GM18517 (cell line): ENCODE results near the gene COL18A1.

Source experiments
- ATAC-seq: cut with Tn5 transposase; IDR thresholded peaks from one replicate; pipeline ENCODE4 v1.9.1; 2021; ENCODE audit warnings: mild to moderate bottlenecking, moderate library complexity; ENCODE audit not compliant: unreplicated experiment

The COL18A1 gene

GRCh38 chr21:45381865-45382696 lies 22.9 kb upstream of the COL18A1 start:
- ATAC-seq: no peak

- no peak for ATAC-seq
These were observed 22.3 kb upstream of the COL18A1 start for GRCh38 chr21:45382697-45382997.

- no peak for ATAC-seq
These were observed 21.8 kb upstream of the COL18A1 start for GRCh38 chr21:45383111-45383614.

GRCh38 chr21:45383615-45384201 lies 21.3 kb upstream of the COL18A1 start:
- ATAC-seq: no peak

GRCh38 chr21:45384656-45385548 lies 20.1 kb upstream of the COL18A1 start:
- ATAC-seq: no peak

- ATAC-seq: no peak
These were observed 19.4 kb upstream of the COL18A1 start for GRCh38 chr21:45385549-45386050.

- ATAC-seq: no peak
These were observed 18.6 kb upstream of the COL18A1 start for GRCh38 chr21:45386336-45386727.

- ATAC-seq: no peak
These were observed 18.1 kb upstream of the COL18A1 start for GRCh38 chr21:45386728-45387371.

- no peak for ATAC-seq
These were observed 17.5 kb upstream of the COL18A1 start for GRCh38 chr21:45387506-45387905.

- no peak for ATAC-seq
These were observed 16.9 kb upstream of the COL18A1 start for GRCh38 chr21:45388011-45388521.

- no peak for ATAC-seq
These were observed 16.2 kb upstream of the COL18A1 start for GRCh38 chr21:45388611-45389296.

- ATAC-seq: no peak
These were observed 14.7 kb upstream of the COL18A1 start for GRCh38 chr21:45390121-45390751.

GRCh38 chr21:45390831-45391742 lies 13.9 kb upstream of the COL18A1 start:
- no peak for ATAC-seq

- no peak for ATAC-seq
These were observed 13.0 kb upstream of the COL18A1 start for GRCh38 chr21:45391743-45392572.

- ATAC-seq: no peak
These were observed 12.4 kb upstream of the COL18A1 start for GRCh38 chr21:45392573-45392971.

GRCh38 chr21:45393021-45393420 lies 11.9 kb upstream of the COL18A1 start:
- ATAC-seq: no peak

- no peak for ATAC-seq
These were observed 10.9 kb upstream of the COL18A1 start for GRCh38 chr21:45393833-45394638.
